ENCODE results near the gene EXOSC9. TPM values are rescaled to one million over a fixed set of nuclear protein-coding genes. Genes with fewer than 3 reads are reported as not detected.

The EXOSC9 gene
- total RNA-seq, 1 donor from 2014 or later, result 15.8 TPM

DNA sequence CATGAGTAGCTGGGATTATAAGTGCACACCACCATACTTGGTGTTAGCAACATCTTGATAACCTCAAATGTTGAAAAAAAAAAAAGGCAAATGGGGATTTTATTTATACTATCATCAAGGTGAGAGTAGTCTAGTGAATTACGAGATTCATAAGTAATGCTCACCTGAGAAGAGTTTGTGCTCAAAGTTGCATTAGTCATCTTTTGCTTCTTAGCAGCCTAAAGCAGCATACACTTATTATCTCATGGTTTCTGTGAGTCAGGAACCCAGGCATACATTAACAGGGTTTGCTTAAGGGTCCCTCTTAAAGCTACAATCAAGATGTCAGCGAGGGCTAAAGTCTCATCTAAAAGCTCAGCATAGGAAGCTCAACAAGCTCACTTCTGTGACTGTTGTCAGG is 8.2 kb upstream of the EXOSC9 start:
- Mint-ChIP-seq H3K27ac (ENCODE audit: unreplicated experiment) (no peak overlapping the region), H3K9me3 (ENCODE audit: low read depth) (no peaks in the 10 kb centered on the region), H3K27me3 (ENCODE audit: low read depth) (no peaks in the 10 kb centered on the region), H3K4me3 (ENCODE audit: unreplicated experiment) (no peak overlapping the region), H3K36me3 (ENCODE audit: low read depth) (no peaks in the 10 kb centered on the region), H3K4me1 (ENCODE audit: low read depth) (peaks cover 38% of the 10 kb centered on the region)
- DNase-seq (ENCODE audit: low spot score), result no peak
- TF ChIP-seq, protein P1, sequence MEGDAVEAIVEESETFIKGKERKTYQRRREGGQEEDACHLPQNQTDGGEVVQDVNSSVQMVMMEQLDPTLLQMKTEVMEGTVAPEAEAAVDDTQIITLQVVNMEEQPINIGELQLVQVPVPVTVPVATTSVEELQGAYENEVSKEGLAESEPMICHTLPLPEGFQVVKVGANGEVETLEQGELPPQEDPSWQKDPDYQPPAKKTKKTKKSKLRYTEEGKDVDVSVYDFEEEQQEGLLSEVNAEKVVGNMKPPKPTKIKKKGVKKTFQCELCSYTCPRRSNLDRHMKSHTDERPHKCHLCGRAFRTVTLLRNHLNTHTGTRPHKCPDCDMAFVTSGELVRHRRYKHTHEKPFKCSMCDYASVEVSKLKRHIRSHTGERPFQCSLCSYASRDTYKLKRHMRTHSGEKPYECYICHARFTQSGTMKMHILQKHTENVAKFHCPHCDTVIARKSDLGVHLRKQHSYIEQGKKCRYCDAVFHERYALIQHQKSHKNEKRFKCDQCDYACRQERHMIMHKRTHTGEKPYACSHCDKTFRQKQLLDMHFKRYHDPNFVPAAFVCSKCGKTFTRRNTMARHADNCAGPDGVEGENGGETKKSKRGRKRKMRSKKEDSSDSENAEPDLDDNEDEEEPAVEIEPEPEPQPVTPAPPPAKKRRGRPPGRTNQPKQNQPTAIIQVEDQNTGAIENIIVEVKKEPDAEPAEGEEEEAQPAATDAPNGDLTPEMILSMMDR (IDR thresholded peaks at IDR 0.05), result no peak

DNA sequence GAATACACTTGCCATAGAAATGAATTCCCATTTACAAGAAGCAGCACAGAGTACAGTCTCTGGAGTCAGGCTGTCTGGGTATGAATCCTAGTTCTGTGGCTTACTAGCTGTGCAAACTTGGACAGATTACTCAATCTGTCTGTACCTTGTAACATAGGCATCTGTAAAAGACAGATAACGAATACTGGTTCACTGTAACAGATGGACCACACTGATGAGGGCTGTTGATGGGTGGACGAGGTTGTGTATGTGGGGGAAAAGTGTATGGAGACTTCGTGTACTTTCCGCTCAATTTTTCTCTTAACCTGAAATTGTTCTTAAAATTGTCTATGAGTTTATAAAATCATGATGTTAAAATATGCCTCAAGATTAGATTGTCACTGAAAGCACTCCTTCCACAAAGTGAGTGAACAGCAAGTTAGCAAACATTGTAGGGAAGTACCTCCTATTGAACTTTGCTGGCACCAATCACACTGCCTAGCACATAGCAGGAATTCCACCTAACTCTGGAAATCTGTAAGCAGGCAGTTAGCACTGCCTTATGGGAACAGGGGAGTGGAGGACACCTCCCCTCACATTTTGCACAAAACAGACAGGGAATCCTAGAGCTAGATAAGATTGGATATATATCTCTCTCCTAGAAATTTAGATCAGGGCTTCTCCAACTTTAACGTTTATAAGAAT is 6.5 kb upstream of the EXOSC9 start:
- no peaks in the 10 kb centered on the region for H3K27me3 Mint-ChIP-seq (ENCODE audit: low read depth)
- H3K36me3 Mint-ChIP-seq (ENCODE audit: low read depth), result no peaks in the 10 kb centered on the region
- TF ChIP-seq, protein P1 (IDR thresholded peaks at IDR 0.05), result no peak
- H3K4me3 Mint-ChIP-seq (ENCODE audit: unreplicated experiment), result no peak overlapping the region
- DNase-seq (ENCODE audit: low spot score), result no peak
- no peak overlapping the region for H3K27ac Mint-ChIP-seq (ENCODE audit: unreplicated experiment)
- H3K4me1 Mint-ChIP-seq (ENCODE audit: low read depth), result peaks cover 23% of the 10 kb centered on the region
- H3K9me3 Mint-ChIP-seq (ENCODE audit: low read depth), result no peaks in the 10 kb centered on the region

DNA sequence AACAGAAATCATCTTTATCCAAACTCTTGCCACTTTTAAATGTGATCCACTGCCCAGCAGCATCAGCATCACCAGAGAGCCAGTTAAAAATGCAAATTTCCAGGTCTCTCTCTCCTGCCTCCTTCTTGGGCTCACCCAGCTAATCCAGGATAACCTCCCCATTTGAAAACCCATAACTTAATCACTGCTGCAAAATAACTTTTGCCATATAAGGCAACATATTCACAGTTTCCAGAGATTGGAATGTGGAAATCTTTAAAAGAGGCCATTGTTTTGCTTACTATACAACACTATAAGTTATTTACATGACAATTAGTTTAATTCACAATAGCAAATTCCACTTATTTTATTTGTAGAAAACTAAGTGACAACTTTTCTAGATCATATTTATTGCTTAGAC is 4.8 kb upstream of the EXOSC9 start:
- Mint-ChIP-seq H3K27me3 (ENCODE audit: low read depth) (no peaks in the 10 kb centered on the region), H3K36me3 (ENCODE audit: low read depth) (no peaks in the 10 kb centered on the region), H3K27ac (ENCODE audit: unreplicated experiment) (no peak overlapping the region), H3K4me3 (ENCODE audit: unreplicated experiment) (no peak overlapping the region), H3K9me3 (ENCODE audit: low read depth) (no peaks in the 10 kb centered on the region), H3K4me1 (ENCODE audit: low read depth) (peaks cover 15% of the 10 kb centered on the region)
- TF ChIP-seq, protein P1 (IDR thresholded peaks at IDR 0.05), result no peak
- DNase-seq (ENCODE audit: low spot score), result no peak

DNA sequence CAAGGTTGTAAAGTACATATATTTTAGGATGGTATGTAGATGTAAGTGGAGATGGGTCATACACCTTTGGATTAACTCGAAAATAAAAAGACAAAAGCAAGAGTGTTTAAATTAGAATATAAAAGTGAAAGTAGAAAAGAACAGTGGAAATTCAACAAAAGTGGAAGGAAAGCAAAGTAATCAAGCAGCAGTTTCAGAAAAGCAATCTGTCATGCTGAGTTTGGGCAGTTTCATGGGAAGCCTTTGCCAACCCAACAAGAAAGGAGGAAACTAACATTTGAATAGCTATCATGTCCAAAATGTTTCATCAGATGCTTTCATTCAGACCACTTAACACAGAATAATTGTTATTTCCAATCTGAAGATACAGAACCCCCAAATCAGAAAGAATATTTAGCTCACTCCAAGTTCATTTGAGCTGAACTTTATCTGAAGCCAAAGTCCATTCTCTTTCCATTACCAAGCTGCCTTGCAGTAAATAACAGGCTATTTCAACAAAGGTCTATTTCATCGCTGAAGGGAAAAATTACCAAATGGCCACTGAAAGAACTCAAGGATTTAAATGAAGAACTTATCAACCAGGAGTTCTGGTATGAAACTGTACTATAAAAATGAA is 1.8 kb upstream of the EXOSC9 start:
- no peaks in the 10 kb centered on the region for H3K27me3 Mint-ChIP-seq (ENCODE audit: low read depth)
- TF ChIP-seq, protein P1 (IDR thresholded peaks at IDR 0.05), result no peak
- H3K4me3 Mint-ChIP-seq (ENCODE audit: unreplicated experiment), result no peak overlapping the region
- no peaks in the 10 kb centered on the region for H3K36me3 Mint-ChIP-seq (ENCODE audit: low read depth)
- peaks cover 22% of the 10 kb centered on the region for H3K4me1 Mint-ChIP-seq (ENCODE audit: low read depth)
- DNase-seq (ENCODE audit: low spot score), result no peak
- no peaks in the 10 kb centered on the region for H3K9me3 Mint-ChIP-seq (ENCODE audit: low read depth)
- H3K27ac Mint-ChIP-seq (ENCODE audit: unreplicated experiment), result no peak overlapping the region

DNA sequence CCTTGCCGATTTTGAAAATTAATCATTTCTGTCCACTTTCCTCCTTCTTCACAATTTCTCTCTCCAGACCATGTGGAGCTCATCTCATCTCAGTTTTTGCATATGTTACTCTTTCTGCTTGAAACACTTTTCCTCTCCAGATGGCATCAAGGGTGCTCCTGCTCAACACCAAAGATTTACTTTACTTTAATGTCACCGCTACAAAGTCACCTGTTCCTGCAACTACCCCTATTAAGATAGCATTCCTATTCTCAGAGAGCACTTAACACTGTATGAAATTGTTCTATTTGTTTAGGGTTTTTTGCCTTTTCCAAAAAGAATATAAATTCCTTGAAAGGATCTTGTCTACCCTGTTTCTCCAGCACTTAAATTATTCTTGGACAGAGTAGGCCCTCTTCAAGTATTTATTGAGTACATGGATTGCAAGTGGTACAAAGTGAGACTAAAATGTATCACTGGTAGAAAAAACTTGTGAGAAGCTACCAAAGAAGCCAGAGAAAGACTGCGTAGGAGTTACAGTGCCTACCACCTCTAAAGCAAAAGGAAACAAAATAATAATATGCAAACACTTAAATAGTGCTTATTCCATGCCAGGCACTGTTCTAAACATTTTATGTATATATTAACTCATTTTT is 1.1 kb upstream of the EXOSC9 start:
- Mint-ChIP-seq H3K27ac (ENCODE audit: unreplicated experiment) (no peak overlapping the region), H3K9me3 (ENCODE audit: low read depth) (no peaks in the 10 kb centered on the region), H3K4me3 (ENCODE audit: unreplicated experiment) (no peak overlapping the region), H3K27me3 (ENCODE audit: low read depth) (no peaks in the 10 kb centered on the region), H3K36me3 (ENCODE audit: low read depth) (peaks cover 3% of the 10 kb centered on the region), H3K4me1 (ENCODE audit: low read depth) (peaks cover 22% of the 10 kb centered on the region)
- TF ChIP-seq, protein P1 (IDR thresholded peaks at IDR 0.05), result no peak
- DNase-seq (ENCODE audit: low spot score), result no peak
